Myocyte (in vitro differentiated cells): ENCODE results near the gene RNASEH1. TPM values are rescaled to one million over a fixed set of nuclear protein-coding genes. Genes with fewer than 3 reads are reported as not detected.

ENCODE experiments used
- total RNA-seq: library from RNA; depleted of rRNA; stranded (reverse); fragments of >200 nt; gene quantifications from 2 replicates; pipeline ENCODE4 v1.2.3, GENCODE V29; 2014

Gene RNASEH1
- total RNA-seq, 1 donor from 2014 or later: 30.6 TPM

Other genes with a start within 250 kb of the RNASEH1 start
- 52.9 and 57.8 TPM in 2 replicates for gene EIPR1, start 180.5 kb downstream of the RNASEH1 start, total RNA-seq
- 49.8 and 62.6 TPM in 2 replicates for gene TRAPPC12, start 178.6 kb downstream of the RNASEH1 start, total RNA-seq
- 39.9 and 44.4 TPM in 2 replicates for gene ADI1, start 38.8 kb downstream of the RNASEH1 start, total RNA-seq
- 1,520 and 2,124 TPM in 2 replicates for gene RPS7, start 16.9 kb upstream of the RNASEH1 start, total RNA-seq
- not detected in 2 replicates for gene COLEC11, start 36.8 kb upstream of the RNASEH1 start, total RNA-seq
- not detected in 2 replicates for gene ALLC, start 99.9 kb upstream of the RNASEH1 start, total RNA-seq
- gene DCDC2C, start 145.2 kb upstream of the RNASEH1 start, total RNA-seq: not detected in 2 replicates